Panc1 (cell line): ENCODE results near the gene ATXN10. TPM values are rescaled to one million over a fixed set of nuclear protein-coding genes. Genes with fewer than 3 reads are reported as not detected.

Experiments used
- ATAC-seq: fragments of 200-7000 bp; cut with Tn5 transposase; 2 replicates; pipeline ENCODE4 v1.9.1; 2020; ENCODE audit warnings: mild to moderate bottlenecking, moderate library complexity
- BruUV-seq: library from RNA; stranded (reverse); fragments of 400-500 nt; replicated peaks from 2 replicates; lab custom pipeline; 2021; lab: Mats Ljungman, UMichigan
- CTCF ChIA-PET: fragments of 300-600 bp; sonication (Branson Sonifier 250); formaldehyde crosslinking; loops from one replicate; lab custom pipeline; 2022; ENCODE audit warnings: antibody characterized with exemption; lab: Charles Lee
- POLR2A ChIA-PET: fragments of 300-600 bp; sonication (Branson Sonifier 250); formaldehyde crosslinking; loops from one replicate; lab custom pipeline; 2022; ENCODE audit warnings: antibody characterized with exemption; lab: Charles Lee
- DNase-seq: peaks from one replicate; pipeline ENCODE4 v3.0.0-alpha.2; 2010; ENCODE audit warnings: low read depth, low spot score
- H3K27ac ChIP-seq: 2 replicates; pipeline ENCODE4 v1.5.1; 2011; ENCODE audit warnings: mild to moderate bottlenecking, low read length, inconsistent platforms
- H3K27me3 ChIP-seq: fragments of 200-500 bp; sonication (Bioruptor generic); 2 replicates; pipeline ENCODE4 v1.6.0; 2014; ENCODE audit warnings: low read length, inconsistent platforms; ENCODE audit not compliant: control insufficient read depth, insufficient read depth
- H3K36me3 ChIP-seq: fragments of 200-500 bp; sonication (Bioruptor generic); 2 replicates; pipeline ENCODE4 v1.5.1; 2014; ENCODE audit warnings: inconsistent platforms, mild to moderate bottlenecking, low read length, moderate library complexity; ENCODE audit not compliant: control insufficient read depth, insufficient read depth
- H3K4me1 ChIP-seq: 2 replicates; pipeline ENCODE4 v1.5.1; 2011; ENCODE audit warnings: inconsistent platforms, mild to moderate bottlenecking, low read length, moderate library complexity; ENCODE audit not compliant: control insufficient read depth, insufficient read depth
- H3K4me3 ChIP-seq, 2 experiments: 2 replicates each; pipeline ENCODE4 v1.5.1; 2011 to 2012; ENCODE audit warnings: low read depth in 2 of 2, low read length in 2 of 2, mild to moderate bottlenecking in 2 of 2, inconsistent platforms in 1 of 2, moderate library complexity in 1 of 2
- H3K9me3 ChIP-seq: fragments of 200-500 bp; sonication (Bioruptor generic); 2 replicates; pipeline ENCODE4 v1.5.1; 2014; ENCODE audit warnings: low read depth, mild to moderate bottlenecking, inconsistent platforms, low read length, moderate library complexity; ENCODE audit not compliant: control insufficient read depth, insufficient read depth
- CTCF ChIP-seq: fragments of 450-650 bp; IDR thresholded peaks from 2 replicates; pipeline ENCODE4 v1.5.1; 2017; ENCODE audit warnings: mild to moderate bottlenecking
- POLR2AphosphoS5 ChIP-seq: IDR thresholded peaks from 2 replicates; pipeline ENCODE4 v1.6.1; 2012; ENCODE audit warnings: mild to moderate bottlenecking, low read depth, low read length, moderate library complexity
- REST ChIP-seq, 2 experiments: IDR thresholded peaks; 2 replicates each; pipeline ENCODE4 v1.6.1; 2011 to 2012; ENCODE audit warnings: low read depth in 2 of 2, control low read depth in 1 of 2, low read length in 1 of 2, mild to moderate bottlenecking in 1 of 2, moderate library complexity in 1 of 2; ENCODE audit not compliant: insufficient read depth in 1 of 2
- SIN3A ChIP-seq: IDR thresholded peaks from 2 replicates; pipeline ENCODE4 v1.6.1; 2012; ENCODE audit warnings: low read depth, mild to moderate bottlenecking, low read length, moderate library complexity, borderline replicate concordance; ENCODE audit not compliant: insufficient read depth
- TCF7L2 ChIP-seq: IDR thresholded peaks from 2 replicates; pipeline ENCODE4 v1.6.1; 2011; ENCODE audit warnings: mild to moderate bottlenecking, low read depth, low read length, inconsistent platforms
- in situ Hi-C: cut with HindIII; loops from 2 replicates; pipeline ENCODE4 v1.10.0; 2016; ENCODE audit warnings: low sequenced_read_pairs, low pct_unique_long_range_greater_than_20kb
- intact Hi-C: fragments of 100-400 bp; cut with micrococcal nuclease; formaldehyde crosslinking; loops from one replicate; pipeline ENCODE4 v1.10.0; 2022; ENCODE audit not compliant: unreplicated experiment
- total RNA-seq: library from RNA; stranded (reverse); gene quantifications from one replicate; pipeline ENCODE4 v1.2.1, GENCODE V29; 2021; ENCODE audit not compliant: unreplicated experiment

Gene ATXN10
- total RNA-seq, 1 experiment from 2014 or later = 184 TPM

- Histone ChIP-seq H3K4me1 (no peaks in the 10 kb centered on the region), H3K27ac (no peak overlapping the region), H3K36me3 (no peaks in the 10 kb centered on the region), H3K9me3 (no peaks in the 10 kb centered on the region), H3K4me3 (no peak overlapping the region), H3K27me3 (no peaks in the 10 kb centered on the region)
- no peak for DNase-seq
- BruUV-seq = no TSS peak
- POLR2A ChIA-PET = no interaction called here
- CTCF ChIA-PET = no interaction called here
- intact Hi-C loops = no loop called here
- in situ Hi-C loops = no loop called here
- no peak for ATAC-seq
- TF ChIP-seq REST (IDR thresholded peaks at IDR 0.05; ENCODE audit: insufficient read depth in 1 of 2, low read depth in 2 of 2, low read length in 1 of 2) (no peak), CTCF (no peak)
Observed at GRCh38 chr22:45878051-45878781, 206.6 kb downstream of the ATXN10 start.

- ChIA-PET CTCF (no interaction called here), POLR2A (no interaction called here)
- Histone ChIP-seq H3K4me1 (no peaks in the 10 kb centered on the region), H3K4me3 (no peak overlapping the region), H3K27ac (no peak overlapping the region), H3K27me3 (no peaks in the 10 kb centered on the region), H3K9me3 (no peaks in the 10 kb centered on the region), H3K36me3 (no peaks in the 10 kb centered on the region)
- intact Hi-C loops (no loop called here), in situ Hi-C loops (no loop called here)
- no TSS peak for BruUV-seq
- no peak for TF ChIP-seq TCF7L2
- no peak for TF ChIP-seq CTCF
- no peak for TF ChIP-seq SIN3A
- no peak for TF ChIP-seq POLR2AphosphoS5
- TF ChIP-seq REST (IDR thresholded peaks at IDR 0.05; ENCODE audit: insufficient read depth in 1 of 2, low read depth in 2 of 2, low read length in 1 of 2) = no peak
- DNase-seq (no peak), ATAC-seq (peak; percentile 47; the same call in 1 of the 2 replicates)
Observed at GRCh38 chr22:45878901-45879551, 207.4 kb downstream of the ATXN10 start.
